Gastrocnemius medialis (tissue), 4 donors: Measurements from ENCODE around the gene PKNOX1.

Experiments
- POLR2A ChIP-seq, 2 donors: fragments of 450-650 bp; IDR thresholded peaks; one replicate each; pipeline ENCODE4 v1.6.1; 2017; ENCODE audit warnings: antibody characterized with exemption in 2 of 2, mild to moderate bottlenecking in 2 of 2, moderate library complexity in 2 of 2
- TF ChIP-seq, protein P1 (sequence below), 5 experiments: fragments of 450-650 bp in 3 of 5; fragments of 200-600 bp in 2 of 5; sonication (generic) in 2 of 5; IDR thresholded peaks in 4 of 5; conservative IDR thresholded peaks in 1 of 5; 1 replicate in 4 of 5; 2 replicates in 1 of 5; pipeline ENCODE4 v1.5.1; 2016 to 2019; ENCODE audit warnings: antibody characterized with exemption in 5 of 5, mild to moderate bottlenecking in 3 of 5, moderate library complexity in 3 of 5

DNA sequence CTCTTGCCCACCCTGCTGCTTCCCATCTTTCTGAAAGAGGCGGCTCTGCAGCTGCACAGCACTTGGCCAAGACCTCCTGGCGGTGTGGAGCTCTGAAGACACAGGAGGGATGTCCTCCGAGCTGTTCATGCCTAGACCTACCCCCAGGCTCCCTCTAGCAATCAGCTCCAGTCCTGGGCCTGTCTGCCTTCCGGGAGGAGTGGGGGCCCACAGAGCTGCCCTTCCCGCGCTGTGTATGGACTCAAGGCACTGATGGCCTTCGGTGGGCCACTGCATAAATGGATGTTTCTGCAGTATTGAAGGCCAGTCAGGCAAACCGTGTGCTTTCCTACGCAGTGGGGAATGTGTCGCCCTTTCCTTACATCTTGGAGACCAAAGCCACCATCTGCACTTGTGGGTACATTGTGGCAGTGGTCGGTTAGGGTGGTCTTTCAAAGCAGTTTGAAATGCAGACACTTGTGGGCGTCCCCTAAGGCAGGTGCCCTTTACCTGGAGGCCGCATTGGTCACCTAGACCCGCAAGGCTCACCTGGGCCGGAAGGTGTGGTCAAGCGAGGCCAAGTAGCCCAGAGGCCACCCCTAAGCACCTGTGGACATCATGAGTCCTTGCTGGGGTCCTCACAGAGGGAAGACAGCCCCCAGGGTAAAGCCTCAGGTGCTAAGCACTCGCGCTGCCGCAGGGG, 912 bp upstream of the PKNOX1 start:
- TF ChIP-seq, protein P1, sequence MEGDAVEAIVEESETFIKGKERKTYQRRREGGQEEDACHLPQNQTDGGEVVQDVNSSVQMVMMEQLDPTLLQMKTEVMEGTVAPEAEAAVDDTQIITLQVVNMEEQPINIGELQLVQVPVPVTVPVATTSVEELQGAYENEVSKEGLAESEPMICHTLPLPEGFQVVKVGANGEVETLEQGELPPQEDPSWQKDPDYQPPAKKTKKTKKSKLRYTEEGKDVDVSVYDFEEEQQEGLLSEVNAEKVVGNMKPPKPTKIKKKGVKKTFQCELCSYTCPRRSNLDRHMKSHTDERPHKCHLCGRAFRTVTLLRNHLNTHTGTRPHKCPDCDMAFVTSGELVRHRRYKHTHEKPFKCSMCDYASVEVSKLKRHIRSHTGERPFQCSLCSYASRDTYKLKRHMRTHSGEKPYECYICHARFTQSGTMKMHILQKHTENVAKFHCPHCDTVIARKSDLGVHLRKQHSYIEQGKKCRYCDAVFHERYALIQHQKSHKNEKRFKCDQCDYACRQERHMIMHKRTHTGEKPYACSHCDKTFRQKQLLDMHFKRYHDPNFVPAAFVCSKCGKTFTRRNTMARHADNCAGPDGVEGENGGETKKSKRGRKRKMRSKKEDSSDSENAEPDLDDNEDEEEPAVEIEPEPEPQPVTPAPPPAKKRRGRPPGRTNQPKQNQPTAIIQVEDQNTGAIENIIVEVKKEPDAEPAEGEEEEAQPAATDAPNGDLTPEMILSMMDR (IDR thresholded peaks at IDR 0.05 in 4 of 5, conservative IDR thresholded peaks at IDR 0.05 in 1 of 5), result peak in 2 of 5 experiments; percentile 25 to 37
- TF ChIP-seq POLR2A (IDR thresholded peaks at IDR 0.05), result no peak
